ENCODE measurements around the gene KIF5C.

KIF5C gene

DNA sequence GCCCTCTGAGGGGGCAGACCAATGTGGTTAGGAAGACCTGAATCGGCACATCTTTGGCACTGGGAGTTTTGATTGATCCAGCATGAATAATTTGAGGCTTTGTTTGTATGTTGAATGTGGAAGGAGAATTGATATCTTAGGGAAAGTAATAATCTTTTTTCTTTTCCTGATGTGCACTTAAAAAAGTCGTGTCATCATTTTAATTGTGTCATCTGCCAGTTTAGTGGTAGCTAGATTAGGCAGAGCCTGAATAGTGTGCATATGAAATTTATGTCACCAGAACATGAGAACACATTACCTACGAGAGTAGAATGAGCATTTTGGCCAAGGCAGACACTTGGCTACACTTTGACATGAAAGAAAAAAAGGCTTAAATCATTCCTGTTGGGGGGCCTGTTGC, 79.5 kb downstream of the KIF5C start:
- H2AFZ ChIP-seq (ENCODE audit: low read length), result no peak overlapping the region
- no peak overlapping the region for H3K4me2 ChIP-seq (ENCODE audit: low read depth, low read length, poor library complexity, severe bottlenecking)
- H3F3A ChIP-seq (ENCODE audit: low read depth), result no peaks in the 10 kb centered on the region
- no peak overlapping the region for H3K4me3 ChIP-seq (ENCODE audit: low read length, poor library complexity, severe bottlenecking)
- no peaks in the 10 kb centered on the region for H3K79me2 ChIP-seq (ENCODE audit: insufficient read depth, low read length)
- H3K36me3 ChIP-seq (ENCODE audit: insufficient read depth, low read length), result no peaks in the 10 kb centered on the region
- H3K9ac ChIP-seq (ENCODE audit: low read depth, low read length, poor library complexity, severe bottlenecking), result no peak overlapping the region
- no peaks in the 10 kb centered on the region for H3K9me3 ChIP-seq (ENCODE audit: insufficient read depth, low read depth, low read length)
- H3K9me2 ChIP-seq (replicated peaks; ENCODE audit: low read depth, low read length), result no peaks in the 10 kb centered on the region
- H4K20me1 ChIP-seq (ENCODE audit: insufficient read depth, low read length, poor library complexity, severe bottlenecking), result no peaks in the 10 kb centered on the region
- no peaks in the 10 kb centered on the region for H3K27me3 ChIP-seq (ENCODE audit: insufficient read depth, low read length, poor library complexity, severe bottlenecking)
- no peak for TF ChIP-seq CTCF (conservative IDR thresholded peaks at IDR 0.05; ENCODE audit: low read length)
- no peak for TF ChIP-seq EZH2phosphoT487 (IDR thresholded peaks at IDR 0.05; ENCODE audit: borderline replicate concordance)
- H3K4me1 ChIP-seq (ENCODE audit: insufficient read depth, low read length, poor library complexity, severe bottlenecking), result no peaks in the 10 kb centered on the region

- H3K9ac ChIP-seq (ENCODE audit: low read depth, low read length, poor library complexity, severe bottlenecking), result no peak overlapping the region
- TF ChIP-seq CTCF (conservative IDR thresholded peaks at IDR 0.05; ENCODE audit: low read length), result no peak
- TF ChIP-seq EZH2phosphoT487 (IDR thresholded peaks at IDR 0.05; ENCODE audit: borderline replicate concordance), result no peak
- H3K36me3 ChIP-seq (ENCODE audit: insufficient read depth, low read length), result no peaks in the 10 kb centered on the region
- no peaks in the 10 kb centered on the region for H3K9me2 ChIP-seq (replicated peaks; ENCODE audit: low read depth, low read length)
- H2AFZ ChIP-seq (ENCODE audit: low read length), result no peak overlapping the region
- no peaks in the 10 kb centered on the region for H3K79me2 ChIP-seq (ENCODE audit: insufficient read depth, low read length)
- no peaks in the 10 kb centered on the region for H3F3A ChIP-seq (ENCODE audit: low read depth)
- H3K4me2 ChIP-seq (ENCODE audit: low read depth, low read length, poor library complexity, severe bottlenecking), result no peak overlapping the region
- H4K20me1 ChIP-seq (ENCODE audit: insufficient read depth, low read length, poor library complexity, severe bottlenecking), result no peaks in the 10 kb centered on the region
- H3K4me1 ChIP-seq (ENCODE audit: insufficient read depth, low read length, poor library complexity, severe bottlenecking), result no peaks in the 10 kb centered on the region
- no peak overlapping the region for H3K4me3 ChIP-seq (ENCODE audit: low read length, poor library complexity, severe bottlenecking)
- no peaks in the 10 kb centered on the region for H3K27me3 ChIP-seq (ENCODE audit: insufficient read depth, low read length, poor library complexity, severe bottlenecking)
- no peaks in the 10 kb centered on the region for H3K9me3 ChIP-seq (ENCODE audit: insufficient read depth, low read depth, low read length)
Observed at GRCh38 chr2:148955798-148956197, 80.8 kb downstream of the KIF5C start.

GRCh38 chr2:148957023-148957422, 82.0 kb downstream of the KIF5C start:
- no peaks in the 10 kb centered on the region for H3K79me2 ChIP-seq (ENCODE audit: insufficient read depth, low read length)
- no peaks in the 10 kb centered on the region for H3F3A ChIP-seq (ENCODE audit: low read depth)
- no peaks in the 10 kb centered on the region for H4K20me1 ChIP-seq (ENCODE audit: insufficient read depth, low read length, poor library complexity, severe bottlenecking)
- H3K36me3 ChIP-seq (ENCODE audit: insufficient read depth, low read length), result no peaks in the 10 kb centered on the region
- no peak overlapping the region for H2AFZ ChIP-seq (ENCODE audit: low read length)
- H3K4me1 ChIP-seq (ENCODE audit: insufficient read depth, low read length, poor library complexity, severe bottlenecking), result no peaks in the 10 kb centered on the region
- no peak overlapping the region for H3K4me2 ChIP-seq (ENCODE audit: low read depth, low read length, poor library complexity, severe bottlenecking)
- no peaks in the 10 kb centered on the region for H3K9me3 ChIP-seq (ENCODE audit: insufficient read depth, low read depth, low read length)
- TF ChIP-seq CTCF (conservative IDR thresholded peaks at IDR 0.05; ENCODE audit: low read length) (no peak), EZH2phosphoT487 (IDR thresholded peaks at IDR 0.05; ENCODE audit: borderline replicate concordance) (no peak)
- H3K9me2 ChIP-seq (replicated peaks; ENCODE audit: low read depth, low read length), result no peaks in the 10 kb centered on the region
- H3K27me3 ChIP-seq (ENCODE audit: insufficient read depth, low read length, poor library complexity, severe bottlenecking), result no peaks in the 10 kb centered on the region
- H3K9ac ChIP-seq (ENCODE audit: low read depth, low read length, poor library complexity, severe bottlenecking), result no peak overlapping the region
- H3K4me3 ChIP-seq (ENCODE audit: low read length, poor library complexity, severe bottlenecking), result no peak overlapping the region
